B cell (primary cell): ENCODE measurements around the gene ZNF148.

Source experiments
- CTCF ChIP-seq: fragments of 200-600 bp; IDR thresholded peaks from one replicate; pipeline ENCODE4 v1.8.0; 2022; ENCODE audit warnings: antibody characterized with exemption, mild to moderate bottlenecking
- EZH2 ChIP-seq: IDR thresholded peaks from 2 replicates; pipeline ENCODE4 v1.6.1; 2012; ENCODE audit warnings: borderline replicate concordance, low read depth, mild to moderate bottlenecking, moderate library complexity, low read length; ENCODE audit not compliant: insufficient read depth, poor library complexity, severe bottlenecking

DNA sequence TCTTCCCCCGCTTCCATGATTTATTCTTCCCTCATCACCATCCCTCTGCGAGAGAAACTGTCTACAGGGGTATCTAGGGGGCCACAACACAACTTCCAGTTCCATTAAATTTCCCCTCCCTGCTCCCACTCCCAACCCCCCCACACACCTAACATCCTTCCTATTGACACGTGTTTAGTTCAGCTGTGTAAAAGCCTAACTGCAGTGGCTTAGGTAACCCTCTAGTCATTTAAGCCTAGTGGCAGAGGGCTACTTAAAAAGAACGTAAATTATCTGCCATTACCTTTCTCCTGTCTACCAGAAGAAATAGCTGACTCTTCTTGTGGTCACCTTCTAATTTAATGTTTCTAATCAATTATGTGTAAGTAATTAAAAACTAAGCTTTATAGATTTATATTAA lies 56.3 kb downstream of the ZNF148 start:
- no peak for TF ChIP-seq EZH2
- no peak for TF ChIP-seq CTCF
